Activated naive CD4-positive, alpha-beta T cell treated with anti-CD3 and anti-CD28 coated beads, Interleukin-2, amount 10 ng/mL, durations not matched to agents 7 days and 5 days (primary cell): ENCODE data around the gene OGFRL1.

Source experiments
- CTCF ChIA-PET: fragments of 350-600 bp; sonication (Branson Sonifier 250); formaldehyde crosslinking; loops from one replicate; lab custom pipeline; 2021; ENCODE audit warnings: antibody characterized with exemption; lab: Charles Lee
- DNase-seq: peaks from one replicate; pipeline ENCODE4 v3.0.0-alpha.2; 2020
- H3K27ac Mint-ChIP-seq: one replicate; pipeline ENCODE4 v1.8.0; 2021; ENCODE audit warnings: mild to moderate bottlenecking, moderate library complexity, mixed read lengths
- H3K27me3 Mint-ChIP-seq: one replicate; pipeline ENCODE4 v1.8.0; 2021; ENCODE audit warnings: mild to moderate bottlenecking, mixed read lengths
- H3K36me3 Mint-ChIP-seq: one replicate; pipeline ENCODE4 v1.8.0; 2021; ENCODE audit warnings: mixed read lengths
- H3K4me1 Mint-ChIP-seq: one replicate; pipeline ENCODE4 v1.8.0; 2021; ENCODE audit warnings: mixed read lengths
- H3K4me3 Mint-ChIP-seq: one replicate; pipeline ENCODE4 v1.8.0; 2021; ENCODE audit warnings: mild to moderate bottlenecking, moderate library complexity, mixed read lengths
- H3K9me3 Mint-ChIP-seq: one replicate; pipeline ENCODE4 v1.8.0; 2021; ENCODE audit warnings: mixed read lengths

Gene OGFRL1

GRCh38 chr6:71288228-71289038, at the start of gene OGFRL1:
TSS of gene OGFRL1 (plus strand) at chr6:71288811. CDS start at chr6:71288937, 126 bp downstream.
- Mint-ChIP-seq H3K27ac (peak within 1 kb of the TSS; percentile 77), H3K27me3 (peaks cover 4% of the 10 kb centered on the region), H3K36me3 (peaks cover 11% of the 10 kb centered on the region), H3K9me3 (no peaks in the 10 kb centered on the region), H3K4me3 (peak within 1 kb of the TSS; percentile 77), H3K4me1 (peaks cover 38% of the 10 kb centered on the region)
- CTCF ChIA-PET, result interaction anchor here (0.8 to 2.1 kb wide), 4 partner anchors 10 to 333 kb away, joined by 3 to 9 read pairs (median 3); no protein-coding TSS in a partner anchor
- DNase-seq, result peak; percentile 81

GRCh38 chr6:71239694-71240093, 48.9 kb upstream of the OGFRL1 start:
- Mint-ChIP-seq H3K36me3 (no peaks in the 10 kb centered on the region), H3K4me3 (no peak overlapping the region), H3K9me3 (no peaks in the 10 kb centered on the region), H3K4me1 (no peaks in the 10 kb centered on the region), H3K27ac (no peak overlapping the region), H3K27me3 (peaks cover 16% of the 10 kb centered on the region)
- no peak for DNase-seq
- CTCF ChIA-PET, result no interaction called here

DNA sequence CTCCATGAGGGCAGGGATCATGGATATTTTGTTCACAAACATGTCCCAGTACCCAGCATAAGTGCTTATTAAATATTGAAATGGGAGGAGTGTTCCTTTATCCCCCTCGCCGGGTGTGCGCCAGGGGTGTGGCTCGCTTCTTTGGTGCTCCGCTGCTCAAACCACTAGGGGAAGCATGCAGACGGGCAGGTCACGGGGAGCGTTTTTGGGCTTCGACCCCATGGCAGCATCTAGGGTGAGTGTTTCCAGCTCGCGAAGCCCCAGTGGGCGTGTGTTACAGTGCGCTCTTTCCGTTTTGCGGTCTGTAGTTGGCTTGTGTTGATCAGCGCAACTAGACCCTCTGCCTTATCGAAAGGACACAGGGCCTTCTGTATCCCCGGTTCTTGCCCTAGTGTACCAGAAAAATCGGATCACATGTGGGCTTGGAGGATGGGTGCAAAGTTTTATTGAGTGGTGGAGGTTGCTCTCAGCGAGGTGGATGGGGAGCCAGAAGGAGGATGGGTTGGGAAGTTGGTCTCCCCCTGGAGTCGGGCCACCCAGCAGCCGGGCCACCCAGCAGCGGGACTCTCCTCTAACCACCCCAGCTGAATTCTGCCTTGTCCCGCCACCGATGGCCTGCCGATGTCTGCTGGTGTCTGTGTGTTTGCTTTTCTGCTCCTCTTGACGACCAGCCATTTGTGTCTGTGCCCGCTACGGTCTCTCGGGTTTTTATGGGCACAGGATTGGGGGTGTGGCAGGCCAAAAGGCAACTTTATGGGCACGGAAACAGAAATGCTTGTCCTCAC, 43.2 kb upstream of the OGFRL1 start:
- no peaks in the 10 kb centered on the region for H3K36me3 Mint-ChIP-seq
- no peak overlapping the region for H3K27ac Mint-ChIP-seq
- no peaks in the 10 kb centered on the region for H3K9me3 Mint-ChIP-seq
- H3K4me3 Mint-ChIP-seq, result no peak overlapping the region
- CTCF ChIA-PET, result no interaction called here
- DNase-seq, result no peak
- peaks cover 4% of the 10 kb centered on the region for H3K27me3 Mint-ChIP-seq
- H3K4me1 Mint-ChIP-seq, result peaks cover 3% of the 10 kb centered on the region

DNA sequence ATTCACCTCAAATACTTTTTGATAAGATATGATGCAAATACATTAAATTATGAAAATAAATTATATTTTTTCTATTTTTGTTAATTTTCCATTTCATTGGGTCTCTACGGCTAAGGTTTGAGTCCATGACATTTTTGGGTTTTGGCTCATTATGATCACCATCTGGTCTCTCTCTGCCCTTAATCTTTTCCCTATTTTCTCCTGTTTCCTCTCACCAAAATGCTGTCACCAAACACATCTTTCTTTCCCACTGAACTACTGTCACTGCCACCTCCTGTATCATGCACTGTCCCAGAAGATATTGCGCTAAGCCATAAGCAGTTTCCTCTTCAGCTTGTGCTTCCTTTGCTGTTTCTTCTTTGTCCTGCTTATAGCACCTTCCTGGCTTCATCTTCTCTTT, 42.0 kb upstream of the OGFRL1 start:
- H3K4me3 Mint-ChIP-seq, result no peak overlapping the region
- H3K27me3 Mint-ChIP-seq, result peaks cover 4% of the 10 kb centered on the region
- CTCF ChIA-PET, result no interaction called here
- no peaks in the 10 kb centered on the region for H3K9me3 Mint-ChIP-seq
- no peak overlapping the region for H3K27ac Mint-ChIP-seq
- peaks cover 3% of the 10 kb centered on the region for H3K4me1 Mint-ChIP-seq
- no peak for DNase-seq
- H3K36me3 Mint-ChIP-seq, result no peaks in the 10 kb centered on the region

GRCh38 chr6:71248306-71248765, 40.3 kb upstream of the OGFRL1 start:
- CTCF ChIA-PET, result interaction anchor here (0.7 kb wide), 1 partner anchor 82 kb away, joined by 3 read pairs; no protein-coding TSS in a partner anchor
- Mint-ChIP-seq H3K4me3 (no peak overlapping the region), H3K9me3 (no peaks in the 10 kb centered on the region), H3K4me1 (peaks cover 3% of the 10 kb centered on the region), H3K27me3 (peaks cover 4% of the 10 kb centered on the region), H3K36me3 (no peaks in the 10 kb centered on the region), H3K27ac (no peak overlapping the region)
- DNase-seq, result no peak

DNA sequence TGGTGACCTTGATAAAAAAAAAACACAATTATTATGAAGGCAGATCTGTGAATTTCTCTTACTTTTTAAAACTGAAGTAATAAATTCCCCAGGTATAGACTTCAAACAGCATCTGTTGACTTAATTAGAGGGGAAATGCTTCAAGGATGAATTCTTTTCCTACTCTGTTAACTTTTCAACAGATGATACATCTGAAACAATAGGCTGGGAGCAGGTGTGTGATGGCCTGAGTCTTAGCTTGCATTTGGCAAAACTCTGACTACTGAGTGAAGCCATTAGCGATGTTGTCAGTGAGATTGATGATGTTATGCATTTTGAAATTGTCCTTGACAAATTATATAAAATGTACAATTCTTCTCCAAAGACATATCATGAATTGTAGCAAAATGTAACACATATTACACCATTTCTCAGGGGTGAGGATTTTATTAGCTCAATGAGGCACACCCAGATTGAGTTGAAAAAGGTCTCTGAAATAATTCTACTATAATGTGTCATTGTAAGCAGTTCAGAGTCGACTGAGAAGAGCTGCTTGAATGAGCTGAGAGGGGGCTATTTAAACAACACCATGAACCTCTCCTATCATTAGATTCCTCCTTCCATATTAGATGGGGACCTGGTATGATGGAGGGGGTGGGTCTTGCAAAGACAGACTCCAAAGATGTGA, 39.6 kb upstream of the OGFRL1 start:
- Mint-ChIP-seq H3K27me3 (peaks cover 4% of the 10 kb centered on the region), H3K4me3 (no peak overlapping the region), H3K36me3 (no peaks in the 10 kb centered on the region), H3K4me1 (peaks cover 3% of the 10 kb centered on the region), H3K9me3 (no peaks in the 10 kb centered on the region), H3K27ac (no peak overlapping the region)
- CTCF ChIA-PET, result no interaction called here
- no peak for DNase-seq

- Mint-ChIP-seq H3K4me1 (peaks cover 3% of the 10 kb centered on the region), H3K27me3 (peaks cover 4% of the 10 kb centered on the region), H3K4me3 (no peak overlapping the region), H3K36me3 (no peaks in the 10 kb centered on the region), H3K9me3 (no peaks in the 10 kb centered on the region), H3K27ac (no peak overlapping the region)
- CTCF ChIA-PET, result no interaction called here
- DNase-seq, result no peak
Measured at GRCh38 chr6:71250099-71250602, 38.5 kb upstream of the OGFRL1 start.

DNA sequence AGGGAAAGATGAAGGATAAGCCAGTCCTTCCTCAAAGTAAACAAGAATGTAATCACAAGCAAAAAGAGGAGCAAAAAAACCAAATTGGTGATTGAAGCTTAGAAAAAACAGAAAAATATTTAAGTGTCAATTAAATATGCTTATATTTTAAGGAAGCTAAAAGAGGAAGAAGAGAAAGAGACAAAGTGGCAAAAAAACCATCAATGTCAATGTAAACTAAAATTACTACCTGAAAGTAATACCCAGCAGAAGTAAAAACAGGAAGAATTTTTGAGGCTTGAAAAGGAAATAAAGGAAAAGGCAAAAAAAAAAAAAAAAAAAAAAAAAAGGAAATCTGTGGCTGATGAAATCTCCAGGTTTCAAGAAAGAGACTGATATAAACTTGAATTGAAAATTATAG, 36.2 kb upstream of the OGFRL1 start:
- H3K36me3 Mint-ChIP-seq, result no peaks in the 10 kb centered on the region
- no peak for DNase-seq
- CTCF ChIA-PET, result no interaction called here
- no peaks in the 10 kb centered on the region for H3K9me3 Mint-ChIP-seq
- H3K4me1 Mint-ChIP-seq, result peaks cover 3% of the 10 kb centered on the region
- peaks cover 8% of the 10 kb centered on the region for H3K27me3 Mint-ChIP-seq
- no peak overlapping the region for H3K4me3 Mint-ChIP-seq
- no peak overlapping the region for H3K27ac Mint-ChIP-seq

DNA sequence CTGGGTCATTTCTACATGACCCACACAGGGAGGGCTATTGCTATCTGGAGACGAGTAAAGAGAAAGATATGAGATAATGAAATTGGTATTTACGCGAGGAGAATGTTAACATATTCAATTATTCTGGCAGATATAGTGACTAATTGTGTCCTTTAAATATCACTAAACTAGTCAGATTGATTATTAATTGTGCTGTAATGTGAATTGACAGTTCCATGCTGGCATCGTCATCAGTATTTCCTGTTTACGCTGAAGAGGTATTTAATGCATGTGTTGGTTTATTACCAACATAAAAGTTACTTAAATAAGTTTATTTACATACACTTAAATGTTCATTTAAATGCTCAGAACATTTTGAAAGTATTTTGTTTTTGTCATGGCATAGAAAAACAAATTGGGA, 35.7 kb upstream of the OGFRL1 start:
- H3K27me3 Mint-ChIP-seq, result peaks cover 8% of the 10 kb centered on the region
- CTCF ChIA-PET, result no interaction called here
- H3K36me3 Mint-ChIP-seq, result no peaks in the 10 kb centered on the region
- no peak overlapping the region for H3K27ac Mint-ChIP-seq
- H3K9me3 Mint-ChIP-seq, result no peaks in the 10 kb centered on the region
- no peak overlapping the region for H3K4me3 Mint-ChIP-seq
- no peak for DNase-seq
- peaks cover 3% of the 10 kb centered on the region for H3K4me1 Mint-ChIP-seq

- CTCF ChIA-PET, result no interaction called here
- Mint-ChIP-seq H3K36me3 (no peaks in the 10 kb centered on the region), H3K4me3 (no peak overlapping the region), H3K4me1 (peaks cover 3% of the 10 kb centered on the region), H3K27ac (no peak overlapping the region), H3K9me3 (no peaks in the 10 kb centered on the region), H3K27me3 (peaks cover 10% of the 10 kb centered on the region)
- DNase-seq, result no peak
Measured at GRCh38 chr6:71254323-71254722, 34.3 kb upstream of the OGFRL1 start.

DNA sequence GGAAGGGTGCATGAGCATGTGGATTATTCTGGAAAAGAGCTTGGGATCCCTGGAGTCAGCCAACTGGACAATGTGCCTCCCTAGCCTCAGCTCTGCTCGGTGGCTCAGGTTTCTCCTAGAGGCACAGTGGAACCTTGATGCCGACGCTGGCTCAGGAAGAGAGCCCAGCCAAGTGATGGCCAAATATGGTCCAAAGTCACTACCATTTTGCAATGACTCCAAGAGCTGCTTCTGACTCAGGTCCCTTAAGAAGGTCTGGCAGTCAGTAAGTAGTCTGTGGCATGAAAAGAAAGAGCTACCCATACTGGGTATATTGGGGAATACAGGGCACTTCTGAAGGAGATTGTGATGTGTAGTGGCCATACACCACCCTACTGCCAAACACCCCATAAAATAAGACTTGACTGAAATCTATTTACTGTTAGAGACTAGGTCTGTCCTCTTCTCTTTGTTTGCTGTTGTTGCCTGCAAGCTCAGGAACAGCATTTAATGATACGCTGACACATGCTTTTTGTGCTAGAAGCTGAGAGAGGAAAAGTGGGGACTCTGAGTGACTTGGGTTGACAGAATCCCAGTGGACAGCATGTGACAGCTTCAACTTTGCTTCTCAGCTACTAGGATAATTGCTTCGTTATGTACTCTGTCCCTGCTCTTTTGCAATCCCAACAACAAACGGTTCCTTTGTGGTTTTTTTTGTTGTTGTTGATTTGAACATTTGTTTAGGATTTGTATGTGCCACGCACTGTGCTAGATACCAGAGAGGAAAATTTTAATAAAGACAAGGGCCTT, 30.3 kb upstream of the OGFRL1 start:
- Mint-ChIP-seq H3K4me1 (no peaks in the 10 kb centered on the region), H3K27ac (no peak overlapping the region), H3K4me3 (no peak overlapping the region), H3K27me3 (peaks cover 15% of the 10 kb centered on the region), H3K36me3 (no peaks in the 10 kb centered on the region), H3K9me3 (no peaks in the 10 kb centered on the region)
- DNase-seq, result no peak
- CTCF ChIA-PET, result no interaction called here

DNA sequence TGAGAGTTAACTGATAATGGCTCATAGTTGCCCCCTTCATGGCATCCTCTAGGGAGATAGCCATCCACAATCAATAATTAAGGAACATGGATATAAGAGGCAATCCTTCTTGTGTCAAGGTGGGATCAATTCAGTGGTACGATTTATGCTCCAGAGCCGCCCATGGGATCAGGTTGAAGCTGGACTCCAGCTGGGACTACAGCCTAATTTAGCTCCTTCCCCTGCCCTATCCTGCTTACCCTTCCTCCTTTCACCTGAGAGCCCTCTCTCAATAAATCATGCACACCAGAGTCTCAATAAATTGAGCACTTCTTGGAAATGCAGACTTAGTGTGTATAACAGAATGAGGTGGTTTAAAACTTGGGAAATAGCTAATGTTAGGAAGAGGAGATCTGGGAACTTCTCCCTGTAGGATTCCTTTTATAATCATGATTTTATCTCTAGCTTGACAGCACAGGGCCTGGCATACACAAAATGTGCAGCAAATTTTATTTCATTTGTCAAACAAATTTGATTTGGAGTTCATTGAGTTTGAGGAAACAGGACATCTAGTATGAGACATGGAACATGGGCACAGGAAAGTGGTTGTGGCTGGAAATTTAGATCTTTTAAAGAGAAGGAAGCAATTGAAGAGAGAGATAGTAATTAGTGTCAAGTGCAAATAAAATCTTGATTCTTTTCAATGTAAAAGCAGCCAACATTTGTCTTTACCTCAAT, 28.6 kb upstream of the OGFRL1 start:
- H3K36me3 Mint-ChIP-seq, result no peaks in the 10 kb centered on the region
- H3K4me3 Mint-ChIP-seq, result no peak overlapping the region
- no peak overlapping the region for H3K27ac Mint-ChIP-seq
- CTCF ChIA-PET, result interaction anchor here (0.9 kb wide), 1 partner anchor 305 kb away, joined by 3 read pairs; no protein-coding TSS in a partner anchor
- peaks cover 15% of the 10 kb centered on the region for H3K27me3 Mint-ChIP-seq
- H3K4me1 Mint-ChIP-seq, result no peaks in the 10 kb centered on the region
- H3K9me3 Mint-ChIP-seq, result no peaks in the 10 kb centered on the region
- DNase-seq, result no peak

- Mint-ChIP-seq H3K4me1 (no peaks in the 10 kb centered on the region), H3K36me3 (no peaks in the 10 kb centered on the region), H3K27ac (no peak overlapping the region), H3K9me3 (no peaks in the 10 kb centered on the region), H3K4me3 (no peak overlapping the region), H3K27me3 (peaks cover 11% of the 10 kb centered on the region)
- no peak for DNase-seq
- CTCF ChIA-PET, result no interaction called here
Measured at GRCh38 chr6:71262914-71263313, 25.7 kb upstream of the OGFRL1 start.
